ENCODE data around the gene GRIPAP1. TPM values are rescaled to one million over a fixed set of nuclear protein-coding genes. Genes with fewer than 3 reads are reported as not detected.

The GRIPAP1 gene, protein sequence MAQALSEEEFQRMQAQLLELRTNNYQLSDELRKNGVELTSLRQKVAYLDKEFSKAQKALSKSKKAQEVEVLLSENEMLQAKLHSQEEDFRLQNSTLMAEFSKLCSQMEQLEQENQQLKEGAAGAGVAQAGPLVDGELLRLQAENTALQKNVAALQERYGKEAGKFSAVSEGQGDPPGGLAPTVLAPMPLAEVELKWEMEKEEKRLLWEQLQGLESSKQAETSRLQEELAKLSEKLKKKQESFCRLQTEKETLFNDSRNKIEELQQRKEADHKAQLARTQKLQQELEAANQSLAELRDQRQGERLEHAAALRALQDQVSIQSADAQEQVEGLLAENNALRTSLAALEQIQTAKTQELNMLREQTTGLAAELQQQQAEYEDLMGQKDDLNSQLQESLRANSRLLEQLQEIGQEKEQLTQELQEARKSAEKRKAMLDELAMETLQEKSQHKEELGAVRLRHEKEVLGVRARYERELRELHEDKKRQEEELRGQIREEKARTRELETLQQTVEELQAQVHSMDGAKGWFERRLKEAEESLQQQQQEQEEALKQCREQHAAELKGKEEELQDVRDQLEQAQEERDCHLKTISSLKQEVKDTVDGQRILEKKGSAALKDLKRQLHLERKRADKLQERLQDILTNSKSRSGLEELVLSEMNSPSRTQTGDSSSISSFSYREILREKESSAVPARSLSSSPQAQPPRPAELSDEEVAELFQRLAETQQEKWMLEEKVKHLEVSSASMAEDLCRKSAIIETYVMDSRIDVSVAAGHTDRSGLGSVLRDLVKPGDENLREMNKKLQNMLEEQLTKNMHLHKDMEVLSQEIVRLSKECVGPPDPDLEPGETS
- polyA plus RNA-seq (ENCODE audit: insufficient read length in 4 of 4) = 10 to 100 TPM; 42.5 to 56.1 (median 48.4) TPM

DNA sequence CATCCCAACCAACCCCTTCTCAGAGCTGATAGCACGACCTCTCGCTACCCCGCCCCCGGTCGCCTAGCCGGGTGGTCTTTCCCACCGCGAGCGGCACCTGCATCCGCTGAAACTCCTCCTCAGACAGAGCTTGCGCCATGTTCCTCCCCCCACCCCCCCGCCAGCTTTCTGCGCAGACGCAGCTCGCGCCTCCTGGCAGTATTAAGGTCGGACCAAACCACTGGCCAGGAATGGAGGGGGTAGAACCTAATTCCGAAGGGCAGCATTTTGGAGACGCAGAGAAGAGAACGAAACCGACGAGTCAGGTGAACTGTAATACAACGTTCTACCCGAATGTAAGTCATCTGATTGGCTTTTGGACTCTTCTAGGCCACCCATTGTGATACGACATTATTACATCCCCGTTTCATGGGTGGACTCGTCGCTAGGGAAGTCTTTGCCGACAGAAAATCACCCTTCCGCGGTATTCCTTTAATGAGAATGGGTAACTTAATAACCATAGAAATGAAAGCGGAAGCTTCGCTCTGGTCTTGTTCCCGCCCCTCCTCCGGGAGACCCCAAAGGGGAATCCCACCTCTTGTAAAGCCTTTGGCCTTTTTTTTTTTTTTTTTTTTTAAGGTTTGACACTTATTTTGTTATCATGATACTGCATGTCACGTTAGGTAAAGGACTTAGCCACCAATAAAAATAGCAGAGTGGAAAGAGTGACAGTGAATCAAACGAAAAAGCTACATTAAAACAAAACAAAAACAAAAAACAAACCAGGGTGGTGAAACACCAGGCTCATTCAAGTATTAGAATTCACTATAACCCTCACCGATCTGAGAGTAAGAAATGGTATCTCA, at the start of gene GRIPAP1:
TSS of gene GRIPAP1 (minus strand) at position 174 of the 845 bp plus-strand sequence. CDS start at position 139, 35 bp downstream.
- DNase-seq (ENCODE audit: low read depth in 4 of 4, low spot score in 3 of 4) = peak; percentile 74 to 79 (median 78)

DNA sequence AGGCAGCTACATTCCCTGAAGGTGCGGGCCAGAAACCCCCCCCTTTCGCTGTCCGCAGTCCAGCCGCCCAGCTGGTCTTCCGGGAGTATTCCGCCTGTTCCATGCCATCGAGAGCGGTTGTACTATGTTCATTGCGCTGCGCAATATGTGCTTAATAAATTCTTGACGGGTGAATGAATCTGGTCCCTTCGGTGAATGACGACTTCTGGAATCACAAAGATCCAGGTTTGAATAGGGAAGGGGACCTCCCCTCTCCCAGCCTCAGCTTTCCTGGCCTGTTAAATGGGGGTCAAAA, 41.9 kb upstream of the GRIPAP1 start:
- no peak for DNase-seq (ENCODE audit: low read depth in 4 of 4, low spot score in 3 of 4)

DNA sequence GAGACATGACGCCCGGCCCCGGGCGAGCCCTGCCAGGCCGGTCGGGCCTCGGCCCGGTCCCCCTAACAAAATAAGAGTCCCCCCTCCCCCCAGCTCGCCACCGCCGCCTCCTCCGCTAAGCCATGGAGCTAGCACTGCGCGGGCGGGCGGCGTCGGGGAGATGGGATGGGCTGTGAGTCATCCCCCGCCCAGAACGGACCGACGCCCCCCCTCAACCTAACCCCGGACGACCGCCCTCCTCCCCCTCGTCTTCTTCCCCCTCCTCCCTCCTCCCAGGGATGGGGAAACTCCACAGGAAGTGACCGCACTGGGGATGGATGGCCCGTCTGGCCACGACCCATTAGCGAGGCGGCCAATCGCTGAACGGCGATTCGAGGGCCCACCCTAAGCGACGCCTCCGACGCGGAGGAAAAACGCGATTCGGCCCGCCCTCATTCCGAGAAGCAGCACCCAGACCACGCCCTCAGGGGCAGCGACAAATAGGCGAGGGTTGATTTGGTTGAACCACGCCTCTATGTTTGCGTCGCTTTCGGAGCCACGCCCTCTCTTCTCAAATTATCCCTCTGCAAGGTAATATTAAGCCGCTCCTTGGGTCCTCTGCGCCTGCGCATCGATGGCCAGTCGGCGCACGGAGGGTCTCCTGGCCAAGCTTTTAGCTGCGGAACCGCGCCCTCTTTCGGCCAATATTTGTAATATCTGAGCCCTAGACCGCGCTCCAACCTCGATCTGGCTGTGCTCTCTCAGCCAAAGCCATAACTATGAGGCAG, 41.3 kb upstream of the GRIPAP1 start, which contains the start of gene TFE3:
TSS of gene TFE3 (minus strand) at position 138 of the 767 bp plus-strand sequence. CDS start at position 7, 131 bp downstream.
- peak; percentile 88 to 95 (median 93) for DNase-seq (ENCODE audit: low read depth in 4 of 4, low spot score in 3 of 4)

DNA sequence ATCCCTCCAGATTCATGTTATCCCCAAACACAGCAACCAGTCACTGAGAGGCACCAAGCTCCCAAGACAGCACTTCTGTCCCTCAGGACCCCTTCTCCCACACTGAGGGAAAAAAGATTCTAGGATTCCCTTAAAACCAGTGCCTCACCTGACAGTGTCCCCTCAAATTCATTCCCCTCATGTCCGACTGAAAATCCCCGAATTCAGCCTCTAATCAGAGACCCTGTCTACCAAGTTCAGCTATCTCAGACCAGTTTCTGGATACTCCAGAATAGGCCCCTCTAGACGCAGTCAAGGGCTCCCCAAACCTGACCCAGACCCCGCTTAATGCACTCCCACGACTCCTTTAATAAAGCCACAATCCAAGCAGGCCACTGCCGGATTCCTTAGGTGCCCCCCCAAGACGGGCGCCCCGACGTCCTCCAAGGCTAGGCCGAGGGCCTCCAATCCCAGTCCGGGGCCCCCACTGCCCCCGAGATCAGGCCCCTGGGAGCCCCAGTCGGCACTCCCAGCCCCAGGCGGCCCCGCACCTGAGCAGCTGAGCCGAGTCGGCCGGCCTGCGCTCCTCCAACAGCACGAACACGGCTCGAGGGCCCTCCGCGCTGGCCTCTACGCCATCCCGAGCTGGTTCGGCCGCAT, 40.6 kb upstream of the GRIPAP1 start:
- no peak for DNase-seq (ENCODE audit: low read depth in 4 of 4, low spot score in 3 of 4)

DNA sequence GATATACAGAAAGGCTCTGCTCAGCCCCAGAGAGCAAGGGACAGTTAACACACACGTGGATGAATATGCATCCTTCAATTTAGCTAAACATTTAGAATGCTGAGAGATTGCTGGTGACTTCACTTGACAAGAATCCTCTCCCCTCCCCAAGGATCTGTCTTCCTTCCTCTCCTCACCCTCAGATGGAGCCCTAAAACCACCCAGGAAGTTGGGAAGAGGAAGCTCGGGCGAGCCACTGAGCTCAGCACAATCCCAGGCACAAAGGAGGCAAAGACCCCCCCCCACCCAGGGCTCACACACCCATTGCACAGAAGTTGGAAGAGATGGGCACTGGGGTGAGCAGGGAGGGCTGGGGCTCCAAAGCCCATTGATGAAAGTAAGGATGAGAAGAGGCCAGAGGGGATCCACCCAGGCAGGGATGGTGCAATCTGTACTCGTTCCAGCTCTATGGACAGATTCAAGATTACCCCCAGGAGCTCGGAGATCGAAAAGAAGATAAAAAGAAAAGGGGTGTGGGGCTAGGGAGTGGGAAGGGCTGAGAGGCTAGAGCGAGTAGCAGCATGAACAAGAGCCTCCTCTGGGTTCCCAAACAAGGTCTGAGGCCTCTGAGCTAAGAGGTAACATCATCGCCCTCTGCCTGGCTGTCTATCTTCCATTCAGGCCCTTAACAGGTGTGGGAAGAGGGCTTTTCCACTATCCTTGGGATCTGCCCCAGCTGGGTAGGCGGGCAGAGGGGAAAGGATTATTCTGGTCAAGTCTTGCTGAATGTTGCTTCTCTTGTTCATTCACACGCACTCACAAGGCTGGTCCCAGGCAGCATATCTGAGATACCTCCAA, 39.9 kb upstream of the GRIPAP1 start:
- DNase-seq (ENCODE audit: low read depth in 4 of 4, low spot score in 3 of 4) = no peak

DNA sequence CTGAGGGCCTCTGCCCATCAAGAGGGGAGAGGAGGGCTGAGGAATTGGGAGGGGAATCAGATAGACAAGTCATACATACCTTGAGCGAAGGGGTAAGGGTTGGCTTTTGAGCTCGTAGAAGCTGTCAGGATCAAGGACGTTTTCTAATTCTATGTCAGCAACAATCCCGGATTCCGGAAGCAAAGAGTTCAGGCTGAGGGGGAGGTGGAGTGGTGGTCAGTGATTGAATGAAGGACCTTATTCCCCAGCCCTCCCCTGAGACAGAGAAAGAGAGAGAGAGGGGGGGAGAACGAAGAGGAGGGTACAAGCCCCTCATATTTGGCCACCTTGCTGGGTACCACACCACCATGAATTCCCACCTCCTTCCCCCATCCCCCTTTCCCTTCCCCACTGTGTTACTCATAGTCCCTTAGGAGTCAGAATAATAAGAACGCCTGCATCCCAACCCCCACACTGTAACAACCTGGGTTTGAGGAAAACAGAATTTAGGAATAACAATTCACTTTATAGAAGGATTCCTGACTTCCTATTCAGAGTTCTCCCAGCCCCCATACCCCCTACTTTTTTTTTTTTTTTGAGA, 38.4 kb upstream of the GRIPAP1 start:
- DNase-seq (ENCODE audit: low read depth in 4 of 4, low spot score in 3 of 4) = no peak

DNA sequence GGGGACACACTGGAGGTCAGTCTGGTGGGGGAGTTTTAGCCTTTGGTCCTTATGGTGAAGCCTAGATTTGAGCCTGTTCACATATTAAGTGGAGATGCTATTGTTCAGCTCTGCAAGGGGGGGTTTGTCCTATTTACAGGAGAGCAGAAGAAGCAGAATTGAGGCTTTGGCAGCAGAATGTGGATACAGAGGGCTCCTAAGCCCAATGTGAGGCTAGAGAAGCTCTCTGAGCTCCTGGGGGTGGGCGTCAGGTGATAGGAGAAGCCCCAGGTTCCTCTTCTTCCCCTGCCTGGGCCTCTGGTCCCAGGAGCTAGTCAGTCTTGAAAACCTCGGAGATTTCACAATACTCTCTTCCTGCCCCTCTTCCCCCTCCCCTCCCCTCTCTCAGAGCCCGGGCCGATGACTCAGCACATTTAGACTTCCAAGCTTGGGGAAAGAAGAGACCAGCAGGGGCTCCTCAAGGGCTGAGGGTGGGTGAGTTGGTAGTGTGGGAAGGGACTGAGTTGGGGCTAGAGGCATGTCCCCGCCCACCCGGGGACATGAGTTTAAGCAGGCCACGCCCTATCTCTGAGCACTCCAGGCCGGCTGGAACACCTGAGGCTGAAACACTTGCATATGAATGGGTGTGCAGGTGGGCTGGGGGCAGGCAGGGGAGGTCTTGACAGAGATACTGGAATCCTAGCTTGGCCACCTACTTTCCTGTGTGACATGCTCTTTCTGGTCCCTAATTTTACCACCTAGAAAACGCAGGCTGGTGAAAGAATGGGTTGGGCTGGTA, 37.7 kb upstream of the GRIPAP1 start:
- DNase-seq (ENCODE audit: low read depth in 4 of 4, low spot score in 3 of 4) = peak in 2 of 4 donors; percentile 39 to 53

DNA sequence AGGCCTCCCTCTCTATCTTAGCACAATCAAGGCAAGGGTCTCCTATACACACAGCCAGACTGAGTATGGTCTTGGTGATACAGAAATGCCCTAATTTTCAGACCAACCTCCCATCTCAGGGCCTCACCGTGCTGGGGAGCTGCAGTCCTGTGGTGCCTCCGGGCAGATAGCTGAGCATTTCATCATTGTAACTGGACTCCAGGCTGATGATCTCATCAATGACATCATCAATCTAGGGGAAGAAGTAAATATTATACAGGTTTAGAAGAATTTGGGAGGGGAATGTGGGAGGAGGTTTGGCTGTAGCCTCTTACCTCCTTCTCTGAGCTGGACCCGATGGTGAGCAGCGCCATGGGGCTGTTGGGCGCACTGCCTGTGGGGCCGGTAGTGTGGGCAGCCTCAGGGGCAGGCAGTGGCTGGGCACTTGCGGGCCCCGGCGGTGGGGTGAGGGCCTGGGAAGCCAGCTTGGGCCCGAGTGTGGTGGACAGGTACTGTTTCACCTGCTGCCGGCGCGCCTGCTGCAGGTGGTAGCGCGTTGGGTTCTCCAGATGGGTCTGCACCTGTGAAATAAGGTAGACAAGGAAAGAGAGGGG, 35.9 kb upstream of the GRIPAP1 start:
- no peak for DNase-seq (ENCODE audit: low read depth in 4 of 4, low spot score in 3 of 4)

DNA sequence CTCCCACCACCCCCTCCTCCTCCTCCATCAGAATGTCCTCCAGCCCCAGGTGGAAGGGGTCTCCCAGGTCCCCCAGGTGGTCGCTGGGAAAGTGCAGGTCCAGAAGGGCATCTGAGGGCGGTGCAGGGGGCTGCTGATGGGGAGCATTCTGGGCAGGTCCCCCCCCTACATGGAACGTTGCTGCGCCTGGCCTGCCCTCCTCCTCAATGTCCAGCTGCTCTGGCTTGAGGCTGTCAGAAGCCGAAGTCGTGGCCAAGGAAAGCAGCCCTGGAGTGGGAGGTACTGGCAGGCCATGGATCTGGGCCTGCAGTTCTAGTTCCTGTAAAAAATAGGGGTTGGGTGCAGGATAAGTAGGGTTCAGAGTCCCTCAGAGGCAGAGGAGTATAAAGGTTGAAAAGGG, 28.2 kb upstream of the GRIPAP1 start:
- no peak for DNase-seq (ENCODE audit: low read depth in 4 of 4, low spot score in 3 of 4)

DNA sequence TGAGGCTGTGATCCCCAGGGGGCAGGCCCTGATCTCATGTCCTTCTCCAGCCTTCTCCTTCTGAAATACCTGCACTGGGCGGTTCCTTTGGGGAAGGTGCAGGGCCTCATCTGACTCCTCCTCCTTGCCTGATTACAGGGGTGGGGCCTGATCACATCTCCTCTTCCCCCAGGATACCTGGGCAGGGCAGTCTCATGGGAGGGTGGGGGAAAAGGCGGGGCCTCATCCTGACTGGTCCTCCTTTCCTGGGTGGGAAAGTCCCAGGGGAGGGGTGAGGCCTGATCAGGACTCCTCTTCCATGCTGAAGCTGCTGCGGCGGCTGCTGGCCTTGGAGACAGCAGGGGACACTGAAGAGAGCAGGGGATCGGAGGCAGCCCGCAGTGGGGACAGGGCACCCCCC, 27.8 kb upstream of the GRIPAP1 start:
- DNase-seq (ENCODE audit: low read depth in 4 of 4, low spot score in 3 of 4) = no peak

DNA sequence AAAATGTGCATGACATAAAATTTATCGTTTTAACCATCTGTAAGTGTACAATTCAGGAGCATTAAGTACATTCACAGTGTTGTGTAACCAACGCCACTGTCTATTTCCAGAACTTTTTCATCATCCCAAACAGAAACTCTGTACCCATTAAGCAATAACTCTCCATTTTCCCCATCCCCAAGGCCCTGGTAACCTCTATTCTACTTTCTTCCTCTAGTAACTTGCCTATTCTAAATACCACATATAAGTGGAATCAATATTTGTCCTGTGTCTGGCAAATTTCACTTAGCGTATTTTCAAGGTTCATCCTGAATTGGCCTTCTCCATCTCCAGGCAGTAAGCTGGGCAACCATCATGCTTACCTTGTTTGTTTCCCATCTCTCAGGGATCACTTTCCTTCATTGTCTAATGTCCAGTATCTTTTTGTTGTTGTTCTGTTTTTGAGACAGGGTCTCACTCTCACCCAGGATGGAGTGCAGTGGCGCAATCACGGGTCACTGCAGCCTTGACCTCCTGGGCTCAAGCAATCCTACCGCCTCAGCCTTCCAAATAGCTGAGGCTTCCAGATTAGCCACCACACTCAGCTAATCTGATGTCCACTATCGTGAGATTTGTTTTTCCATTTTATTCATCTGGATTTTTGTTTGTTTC, 17.7 kb upstream of the GRIPAP1 start:
- no peak for DNase-seq (ENCODE audit: low read depth in 4 of 4, low spot score in 3 of 4)

DNA sequence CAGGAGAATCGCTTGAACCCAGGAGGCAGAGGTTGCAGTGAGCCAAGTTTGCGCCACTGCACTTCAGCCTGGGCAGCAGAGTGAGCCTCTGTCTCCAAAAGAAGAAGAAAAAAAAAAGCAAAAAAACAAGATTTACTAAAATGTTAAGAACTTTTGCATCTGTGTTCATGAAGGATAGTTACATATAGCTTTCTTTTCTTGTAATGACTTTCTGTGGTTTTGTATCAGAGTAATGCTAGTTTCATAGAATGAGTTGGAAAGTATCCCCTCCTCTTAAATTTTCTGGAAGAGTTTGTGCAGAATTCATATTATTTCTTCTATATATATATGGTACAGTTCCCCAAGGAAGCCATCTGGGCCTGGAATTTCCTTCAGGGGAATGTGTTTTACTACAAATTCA, 17.0 kb upstream of the GRIPAP1 start:
- DNase-seq (ENCODE audit: low read depth in 4 of 4, low spot score in 3 of 4) = no peak

DNA sequence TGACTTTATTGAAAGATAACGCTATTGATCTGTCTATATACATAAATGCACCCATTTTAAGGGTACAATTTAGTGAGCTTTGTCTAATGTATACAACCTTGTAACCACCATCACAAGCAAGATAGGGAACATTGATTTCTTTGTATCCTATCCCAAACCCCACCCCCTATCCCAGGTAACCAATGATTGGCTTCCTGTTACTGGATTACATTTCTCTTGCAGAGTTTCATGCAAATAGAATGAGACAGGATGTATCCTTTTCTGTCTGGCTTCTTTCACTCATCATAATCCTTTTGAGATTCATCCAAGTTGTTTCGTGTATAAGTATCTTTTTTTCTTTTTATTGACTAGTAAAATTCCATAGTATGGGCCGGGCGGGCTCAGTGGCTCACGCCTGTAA, 1.6 kb upstream of the GRIPAP1 start:
- no peak for DNase-seq (ENCODE audit: low read depth in 4 of 4, low spot score in 3 of 4)

DNA sequence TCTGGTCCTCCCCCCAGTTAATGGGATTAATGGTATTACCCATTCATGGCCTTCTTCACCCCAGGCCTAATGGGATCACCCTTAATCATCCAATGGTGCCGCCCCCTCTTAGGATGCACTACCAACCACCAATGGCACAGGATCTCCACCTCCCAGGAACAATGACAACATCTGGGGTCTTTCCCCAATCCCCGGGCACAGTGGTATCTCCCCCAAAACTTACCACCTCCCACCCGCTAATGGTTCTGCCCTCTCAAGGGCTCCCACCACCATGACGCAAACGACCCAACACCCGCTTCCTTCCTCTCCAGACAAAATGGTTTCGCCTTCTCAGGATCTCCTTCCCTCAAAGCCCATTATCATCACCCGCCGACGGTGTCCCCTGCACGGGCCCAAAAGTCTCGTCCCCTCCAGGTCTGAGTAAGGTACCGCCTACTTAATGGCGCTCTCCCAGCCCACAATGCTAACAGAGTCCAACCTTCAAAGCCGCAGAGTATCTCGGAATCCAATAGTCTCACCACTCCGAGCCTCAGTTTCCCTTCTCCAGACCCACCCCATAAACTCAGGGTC, 458 bp downstream of the GRIPAP1 start:
- peak in 1 of 4 donors; percentile 0 for DNase-seq (ENCODE audit: low read depth in 4 of 4, low spot score in 3 of 4)

DNA sequence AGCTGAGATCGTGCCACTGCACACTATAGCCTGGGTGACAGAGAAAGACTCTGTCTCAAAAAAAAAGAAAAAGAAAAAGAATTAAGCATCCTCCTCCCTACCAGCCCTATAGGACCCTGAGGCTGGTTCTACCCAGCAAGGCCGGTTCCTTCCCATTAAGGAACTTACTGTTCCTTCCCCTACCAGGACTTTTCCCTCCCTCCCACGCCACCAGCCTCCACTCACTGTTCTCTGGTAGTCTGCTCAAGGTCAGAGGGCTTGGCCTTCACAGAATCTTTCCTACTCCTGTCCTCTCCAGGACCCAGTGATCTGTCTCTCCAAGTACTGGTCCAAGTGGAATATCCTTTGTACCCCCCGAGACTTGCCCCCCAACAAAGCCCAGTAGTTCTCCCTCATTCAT, 1.4 kb downstream of the GRIPAP1 start:
- no peak for DNase-seq (ENCODE audit: low read depth in 4 of 4, low spot score in 3 of 4)

DNA sequence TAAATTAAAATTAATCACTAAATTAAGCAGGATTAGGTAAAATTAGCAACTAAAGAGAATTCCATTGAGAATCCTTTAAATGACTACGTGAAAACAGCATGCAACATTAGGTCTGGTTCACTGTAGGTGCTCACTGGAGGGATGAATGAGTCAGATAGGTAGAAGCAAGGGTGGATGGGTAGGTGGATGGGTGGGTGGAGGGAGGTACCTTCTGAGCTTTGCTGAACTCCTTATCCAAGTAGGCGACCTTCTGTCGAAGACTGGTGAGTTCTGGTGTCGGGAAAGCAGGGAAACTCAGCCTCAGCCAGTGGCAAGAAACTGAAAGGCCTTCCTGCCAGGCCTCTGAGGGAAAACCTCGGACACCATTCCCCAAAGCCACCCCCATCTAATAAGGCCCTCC, 3.0 kb downstream of the GRIPAP1 start:
- no peak for DNase-seq (ENCODE audit: low read depth in 4 of 4, low spot score in 3 of 4)

Data from right renal pelvis (tissue), 4 donors.